GM23338 (cell line): ENCODE data around the gene ITGA3. TPM values are rescaled to one million over a fixed set of nuclear protein-coding genes. Genes with fewer than 3 reads are reported as not detected.

ENCODE experiments used
- JUNB ChIP-seq: IDR thresholded peaks from one replicate; pipeline ENCODE4 v1.6.1; 2016; ENCODE audit warnings: antibody characterized with exemption; ENCODE audit not compliant: unreplicated experiment
- NANOG ChIP-seq: IDR thresholded peaks from 2 replicates; pipeline ENCODE4 v1.6.1; 2016; ENCODE audit warnings: antibody characterized with exemption, borderline replicate concordance
- polyA plus RNA-seq: library from polyadenylated mRNA; unstranded; fragments of >200 nt; fragmentation: Nextera tagmentation; extraction: Ambion mirVana; gene quantifications from 2 replicates; pipeline ENCODE4 v1.2.1, GENCODE V29; 2016
- total RNA-seq: library from RNA; depleted of rRNA; stranded (reverse); fragments of >200 nt; shearing (Covaris generic); gene quantifications from 2 replicates; pipeline ENCODE4 v1.2.3, GENCODE V29; 2014
- TF ChIP-seq, protein P1 (sequence below): fragments of 250-450 bp; sonication (Bioruptor Pico); IDR thresholded peaks from 2 replicates; pipeline ENCODE4 v1.5.0; 2020; ENCODE audit warnings: mild to moderate bottlenecking, moderate library complexity
- TF ChIP-seq, protein P2 (sequence below): IDR thresholded peaks from one replicate; pipeline ENCODE4 v1.6.1; 2018; ENCODE audit warnings: antibody characterized with exemption; ENCODE audit not compliant: unreplicated experiment

The ITGA3 gene
- total and polyA plus RNA-seq, 2 experiments from 2014 or later = 9.6 to 28.3 TPM

- TF ChIP-seq, protein P1, sequence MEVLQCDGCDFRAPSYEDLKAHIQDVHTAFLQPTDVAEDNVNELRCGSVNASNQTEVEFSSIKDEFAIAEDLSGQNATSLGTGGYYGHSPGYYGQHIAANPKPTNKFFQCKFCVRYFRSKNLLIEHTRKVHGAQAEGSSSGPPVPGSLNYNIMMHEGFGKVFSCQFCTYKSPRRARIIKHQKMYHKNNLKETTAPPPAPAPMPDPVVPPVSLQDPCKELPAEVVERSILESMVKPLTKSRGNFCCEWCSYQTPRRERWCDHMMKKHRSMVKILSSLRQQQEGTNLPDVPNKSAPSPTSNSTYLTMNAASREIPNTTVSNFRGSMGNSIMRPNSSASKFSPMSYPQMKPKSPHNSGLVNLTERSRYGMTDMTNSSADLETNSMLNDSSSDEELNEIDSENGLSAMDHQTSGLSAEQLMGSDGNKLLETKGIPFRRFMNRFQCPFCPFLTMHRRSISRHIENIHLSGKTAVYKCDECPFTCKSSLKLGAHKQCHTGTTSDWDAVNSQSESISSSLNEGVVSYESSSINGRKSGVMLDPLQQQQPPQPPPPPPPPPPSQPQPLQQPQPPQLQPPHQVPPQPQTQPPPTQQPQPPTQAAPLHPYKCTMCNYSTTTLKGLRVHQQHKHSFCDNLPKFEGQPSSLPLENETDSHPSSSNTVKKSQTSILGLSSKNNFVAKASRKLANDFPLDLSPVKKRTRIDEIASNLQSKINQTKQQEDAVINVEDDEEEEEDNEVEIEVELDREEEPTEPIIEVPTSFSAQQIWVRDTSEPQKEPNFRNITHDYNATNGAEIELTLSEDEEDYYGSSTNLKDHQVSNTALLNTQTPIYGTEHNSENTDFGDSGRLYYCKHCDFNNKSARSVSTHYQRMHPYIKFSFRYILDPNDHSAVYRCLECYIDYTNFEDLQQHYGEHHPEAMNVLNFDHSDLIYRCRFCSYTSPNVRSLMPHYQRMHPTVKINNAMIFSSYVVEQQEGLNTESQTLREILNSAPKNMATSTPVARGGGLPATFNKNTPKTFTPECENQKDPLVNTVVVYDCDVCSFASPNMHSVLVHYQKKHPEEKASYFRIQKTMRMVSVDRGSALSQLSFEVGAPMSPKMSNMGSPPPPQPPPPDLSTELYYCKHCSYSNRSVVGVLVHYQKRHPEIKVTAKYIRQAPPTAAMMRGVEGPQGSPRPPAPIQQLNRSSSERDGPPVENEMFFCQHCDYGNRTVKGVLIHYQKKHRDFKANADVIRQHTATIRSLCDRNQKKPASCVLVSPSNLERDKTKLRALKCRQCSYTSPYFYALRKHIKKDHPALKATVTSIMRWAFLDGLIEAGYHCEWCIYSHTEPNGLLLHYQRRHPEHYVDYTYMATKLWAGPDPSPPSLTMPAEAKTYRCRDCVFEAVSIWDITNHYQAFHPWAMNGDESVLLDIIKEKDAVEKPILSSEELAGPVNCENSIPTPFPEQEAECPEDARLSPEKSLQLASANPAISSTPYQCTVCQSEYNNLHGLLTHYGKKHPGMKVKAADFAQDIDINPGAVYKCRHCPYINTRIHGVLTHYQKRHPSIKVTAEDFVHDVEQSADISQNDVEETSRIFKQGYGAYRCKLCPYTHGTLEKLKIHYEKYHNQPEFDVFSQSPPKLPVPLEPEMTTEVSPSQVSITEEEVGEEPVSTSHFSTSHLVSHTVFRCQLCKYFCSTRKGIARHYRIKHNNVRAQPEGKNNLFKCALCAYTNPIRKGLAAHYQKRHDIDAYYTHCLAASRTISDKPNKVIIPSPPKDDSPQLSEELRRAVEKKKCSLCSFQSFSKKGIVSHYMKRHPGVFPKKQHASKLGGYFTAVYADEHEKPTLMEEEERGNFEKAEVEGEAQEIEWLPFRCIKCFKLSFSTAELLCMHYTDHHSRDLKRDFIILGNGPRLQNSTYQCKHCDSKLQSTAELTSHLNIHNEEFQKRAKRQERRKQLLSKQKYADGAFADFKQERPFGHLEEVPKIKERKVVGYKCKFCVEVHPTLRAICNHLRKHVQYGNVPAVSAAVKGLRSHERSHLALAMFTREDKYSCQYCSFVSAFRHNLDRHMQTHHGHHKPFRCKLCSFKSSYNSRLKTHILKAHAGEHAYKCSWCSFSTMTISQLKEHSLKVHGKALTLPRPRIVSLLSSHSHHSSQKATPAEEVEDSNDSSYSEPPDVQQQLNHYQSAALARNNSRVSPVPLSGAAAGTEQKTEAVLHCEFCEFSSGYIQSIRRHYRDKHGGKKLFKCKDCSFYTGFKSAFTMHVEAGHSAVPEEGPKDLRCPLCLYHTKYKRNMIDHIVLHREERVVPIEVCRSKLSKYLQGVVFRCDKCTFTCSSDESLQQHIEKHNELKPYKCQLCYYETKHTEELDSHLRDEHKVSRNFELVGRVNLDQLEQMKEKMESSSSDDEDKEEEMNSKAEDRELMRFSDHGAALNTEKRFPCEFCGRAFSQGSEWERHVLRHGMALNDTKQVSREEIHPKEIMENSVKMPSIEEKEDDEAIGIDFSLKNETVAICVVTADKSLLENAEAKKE (CRISPR knock-in tag) = no peak
- TF ChIP-seq, protein P2, sequence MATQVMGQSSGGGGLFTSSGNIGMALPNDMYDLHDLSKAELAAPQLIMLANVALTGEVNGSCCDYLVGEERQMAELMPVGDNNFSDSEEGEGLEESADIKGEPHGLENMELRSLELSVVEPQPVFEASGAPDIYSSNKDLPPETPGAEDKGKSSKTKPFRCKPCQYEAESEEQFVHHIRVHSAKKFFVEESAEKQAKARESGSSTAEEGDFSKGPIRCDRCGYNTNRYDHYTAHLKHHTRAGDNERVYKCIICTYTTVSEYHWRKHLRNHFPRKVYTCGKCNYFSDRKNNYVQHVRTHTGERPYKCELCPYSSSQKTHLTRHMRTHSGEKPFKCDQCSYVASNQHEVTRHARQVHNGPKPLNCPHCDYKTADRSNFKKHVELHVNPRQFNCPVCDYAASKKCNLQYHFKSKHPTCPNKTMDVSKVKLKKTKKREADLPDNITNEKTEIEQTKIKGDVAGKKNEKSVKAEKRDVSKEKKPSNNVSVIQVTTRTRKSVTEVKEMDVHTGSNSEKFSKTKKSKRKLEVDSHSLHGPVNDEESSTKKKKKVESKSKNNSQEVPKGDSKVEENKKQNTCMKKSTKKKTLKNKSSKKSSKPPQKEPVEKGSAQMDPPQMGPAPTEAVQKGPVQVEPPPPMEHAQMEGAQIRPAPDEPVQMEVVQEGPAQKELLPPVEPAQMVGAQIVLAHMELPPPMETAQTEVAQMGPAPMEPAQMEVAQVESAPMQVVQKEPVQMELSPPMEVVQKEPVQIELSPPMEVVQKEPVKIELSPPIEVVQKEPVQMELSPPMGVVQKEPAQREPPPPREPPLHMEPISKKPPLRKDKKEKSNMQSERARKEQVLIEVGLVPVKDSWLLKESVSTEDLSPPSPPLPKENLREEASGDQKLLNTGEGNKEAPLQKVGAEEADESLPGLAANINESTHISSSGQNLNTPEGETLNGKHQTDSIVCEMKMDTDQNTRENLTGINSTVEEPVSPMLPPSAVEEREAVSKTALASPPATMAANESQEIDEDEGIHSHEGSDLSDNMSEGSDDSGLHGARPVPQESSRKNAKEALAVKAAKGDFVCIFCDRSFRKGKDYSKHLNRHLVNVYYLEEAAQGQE = no peak
- TF ChIP-seq NANOG (no peak), JUNB (no peak)
Measured at GRCh38 chr17:50106393-50107131, 50.7 kb downstream of the ITGA3 start (continued).
